ENCODE measurements around the gene DLGAP1.
"Not testable (repeated sequence)": the region's sequence is repeated elsewhere in the genome, so short reads cannot be mapped to it uniquely, and the experiment has no call there.

Gene DLGAP1

GRCh38 chr18:3655254-3656050, 799.7 kb downstream of the DLGAP1 start:
- TF ChIP-seq, protein P1, sequence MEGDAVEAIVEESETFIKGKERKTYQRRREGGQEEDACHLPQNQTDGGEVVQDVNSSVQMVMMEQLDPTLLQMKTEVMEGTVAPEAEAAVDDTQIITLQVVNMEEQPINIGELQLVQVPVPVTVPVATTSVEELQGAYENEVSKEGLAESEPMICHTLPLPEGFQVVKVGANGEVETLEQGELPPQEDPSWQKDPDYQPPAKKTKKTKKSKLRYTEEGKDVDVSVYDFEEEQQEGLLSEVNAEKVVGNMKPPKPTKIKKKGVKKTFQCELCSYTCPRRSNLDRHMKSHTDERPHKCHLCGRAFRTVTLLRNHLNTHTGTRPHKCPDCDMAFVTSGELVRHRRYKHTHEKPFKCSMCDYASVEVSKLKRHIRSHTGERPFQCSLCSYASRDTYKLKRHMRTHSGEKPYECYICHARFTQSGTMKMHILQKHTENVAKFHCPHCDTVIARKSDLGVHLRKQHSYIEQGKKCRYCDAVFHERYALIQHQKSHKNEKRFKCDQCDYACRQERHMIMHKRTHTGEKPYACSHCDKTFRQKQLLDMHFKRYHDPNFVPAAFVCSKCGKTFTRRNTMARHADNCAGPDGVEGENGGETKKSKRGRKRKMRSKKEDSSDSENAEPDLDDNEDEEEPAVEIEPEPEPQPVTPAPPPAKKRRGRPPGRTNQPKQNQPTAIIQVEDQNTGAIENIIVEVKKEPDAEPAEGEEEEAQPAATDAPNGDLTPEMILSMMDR (IDR thresholded peaks at IDR 0.05; ENCODE audit: extremely low read depth, missing control alignments), result no peak
- DNase-seq (ENCODE audit: low spot score), result no peak

GRCh38 chr18:3654442-3655253, 800.5 kb downstream of the DLGAP1 start:
- DNase-seq (ENCODE audit: low spot score), result no peak

GRCh38 chr18:3653851-3654441, 801.2 kb downstream of the DLGAP1 start:
- DNase-seq (ENCODE audit: low spot score), result no peak
- TF ChIP-seq, protein P1 (IDR thresholded peaks at IDR 0.05; ENCODE audit: extremely low read depth, missing control alignments), result no peak

More at GRCh38 chr18:3654442-3655253, 800.5 kb downstream of the DLGAP1 start:
- TF ChIP-seq, protein P1 (IDR thresholded peaks at IDR 0.05; ENCODE audit: extremely low read depth, missing control alignments), result no peak

DNA sequence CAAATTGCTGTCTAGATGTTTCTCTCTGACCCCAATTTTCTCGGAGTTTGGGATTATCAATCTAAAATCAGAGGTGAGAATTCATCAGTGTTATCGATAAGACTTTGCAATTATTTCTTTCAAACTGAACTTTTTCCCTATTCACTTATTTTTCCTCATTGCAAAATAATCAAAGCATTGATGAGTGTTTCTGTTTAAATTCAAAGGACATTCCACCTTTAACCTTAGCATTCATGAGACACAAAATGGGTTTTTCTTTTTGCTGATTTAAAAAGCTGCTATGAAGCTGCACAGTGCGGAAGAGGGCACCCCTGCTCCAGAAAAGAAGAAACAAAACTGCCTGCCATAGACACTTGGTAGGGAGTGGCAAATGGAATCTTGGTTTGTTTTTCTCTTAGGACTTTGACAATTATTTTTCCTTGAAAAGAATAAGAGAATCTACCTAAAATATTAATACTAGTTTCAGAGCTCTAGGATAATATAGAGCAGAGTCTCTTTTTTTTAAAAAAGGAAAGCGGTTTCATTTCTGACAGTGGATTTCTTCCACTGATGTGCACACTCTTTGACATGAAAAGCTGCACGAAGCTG, 801.8 kb downstream of the DLGAP1 start:
- TF ChIP-seq, protein P1 (IDR thresholded peaks at IDR 0.05; ENCODE audit: extremely low read depth, missing control alignments), result no peak
- no peak for DNase-seq (ENCODE audit: low spot score)

GRCh38 chr18:3652380-3653262, 802.5 kb downstream of the DLGAP1 start:
- DNase-seq (ENCODE audit: low spot score), result no peak
- TF ChIP-seq, protein P1 (IDR thresholded peaks at IDR 0.05; ENCODE audit: extremely low read depth, missing control alignments), result no peak

- DNase-seq (ENCODE audit: low spot score), result no peak
- TF ChIP-seq, protein P1 (IDR thresholded peaks at IDR 0.05; ENCODE audit: extremely low read depth, missing control alignments), result no peak
Observed at GRCh38 chr18:3651266-3651665, 803.8 kb downstream of the DLGAP1 start.

- not testable (repeated sequence) for DNase-seq (ENCODE audit: low spot score)
Observed at GRCh38 chr18:3650521-3651042, 804.5 kb downstream of the DLGAP1 start.

Measured in GM20000 (cell line).